Hepatocyte (in vitro differentiated cells): ENCODE data around the gene B4GALT3.

Experiments used
- CTCF ChIP-seq: fragments of 200-600 bp; sonication (generic); IDR thresholded peaks from 2 replicates; pipeline ENCODE4 v1.5.1; 2016; ENCODE audit warnings: antibody characterized with exemption, mild to moderate bottlenecking; ENCODE audit not compliant: poor library complexity
- EZH2phosphoT487 ChIP-seq: fragments of 200-600 bp; sonication (generic); IDR thresholded peaks from one replicate; pipeline ENCODE4 v1.6.1; 2018; ENCODE audit warnings: antibody characterized with exemption, mild to moderate bottlenecking, low read depth, moderate library complexity; ENCODE audit not compliant: unreplicated experiment, severe bottlenecking

GRCh38 chr1:161198897-161199431 lies 21.7 kb upstream of the B4GALT3 start, which contains the start of gene ADAMTS4:
- TF ChIP-seq CTCF, result no peak
- TF ChIP-seq EZH2phosphoT487, result no peak
